Heart left ventricle (tissue), 13 donors: ENCODE results near the gene EBLN2.

Experiments used
- POLR2A ChIP-seq, 2 donors: fragments of 450-650 bp; IDR thresholded peaks; one replicate each; pipeline ENCODE4 v1.6.1; 2017; ENCODE audit warnings: antibody characterized with exemption in 2 of 2, mild to moderate bottlenecking in 2 of 2, moderate library complexity in 2 of 2
- TF ChIP-seq, protein P1 (sequence below), 12 donors: fragments of 200-600 bp; sonication (generic) in 4 of 12; IDR thresholded peaks; one replicate each; pipeline versions ENCODE4 v1.5.0 to v1.8.0; 2018 to 2022; ENCODE audit warnings: antibody characterized with exemption in 12 of 12, mild to moderate bottlenecking in 5 of 12
- donor health status: ischemic (EF 13 %, LVEDD 7.1; RV severe dilation, severe dysfunction).
- donor health status: DM: no; HTN: yes; CAD: no.
- donor health status: DM: no; HTN: no; CAD: no.
- donor health status: ischemic (EF 25% LVEDD 6.9; RV normal size, moderate dysfunction).
- donor health status: ischemic (EF 25% LVEDD 5.7; RV mildly dilated, moderate dysfunction).
- donor health status: ischemic (EF 35%, LVEDD 5.7; RV mildly dilated, moderate dysfunction).
- donor health status: nonischemic (EF 11% LVEDD 7.7; RV severe dilation, severe dysfunction).
- donor health status: DM: yes; HTN: yes; CAD: no.
- donor health status: PGD.
- donor health status: ischemic (EF 29% LVEDD 5.4; RV normal size, mild dysfunction).
- donor health status: nonischemic (EF 23%, LVEDD 6.1; RV moderate dilation, normal function).

DNA sequence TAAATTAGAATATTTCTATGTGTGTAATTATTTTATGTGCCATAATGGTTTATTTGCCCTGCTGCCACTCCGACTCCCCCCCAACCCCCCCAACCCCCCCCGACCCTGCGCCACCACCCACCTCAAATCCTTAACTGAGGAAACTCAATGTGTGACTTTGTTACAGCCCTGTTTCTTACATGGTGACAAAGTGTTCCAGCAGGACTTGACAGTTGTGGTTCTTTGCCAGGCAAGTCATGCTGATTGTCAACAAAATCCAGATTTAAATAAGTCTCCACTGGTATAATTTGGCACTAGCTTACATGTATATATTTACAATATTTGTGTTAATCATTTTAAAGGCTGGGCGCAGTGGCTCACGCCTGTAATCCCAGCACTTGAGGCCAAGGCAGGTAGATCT, 7.7 kb downstream of the EBLN2 start:
- no peak for TF ChIP-seq POLR2A (IDR thresholded peaks at IDR 0.05)
- TF ChIP-seq, protein P1, sequence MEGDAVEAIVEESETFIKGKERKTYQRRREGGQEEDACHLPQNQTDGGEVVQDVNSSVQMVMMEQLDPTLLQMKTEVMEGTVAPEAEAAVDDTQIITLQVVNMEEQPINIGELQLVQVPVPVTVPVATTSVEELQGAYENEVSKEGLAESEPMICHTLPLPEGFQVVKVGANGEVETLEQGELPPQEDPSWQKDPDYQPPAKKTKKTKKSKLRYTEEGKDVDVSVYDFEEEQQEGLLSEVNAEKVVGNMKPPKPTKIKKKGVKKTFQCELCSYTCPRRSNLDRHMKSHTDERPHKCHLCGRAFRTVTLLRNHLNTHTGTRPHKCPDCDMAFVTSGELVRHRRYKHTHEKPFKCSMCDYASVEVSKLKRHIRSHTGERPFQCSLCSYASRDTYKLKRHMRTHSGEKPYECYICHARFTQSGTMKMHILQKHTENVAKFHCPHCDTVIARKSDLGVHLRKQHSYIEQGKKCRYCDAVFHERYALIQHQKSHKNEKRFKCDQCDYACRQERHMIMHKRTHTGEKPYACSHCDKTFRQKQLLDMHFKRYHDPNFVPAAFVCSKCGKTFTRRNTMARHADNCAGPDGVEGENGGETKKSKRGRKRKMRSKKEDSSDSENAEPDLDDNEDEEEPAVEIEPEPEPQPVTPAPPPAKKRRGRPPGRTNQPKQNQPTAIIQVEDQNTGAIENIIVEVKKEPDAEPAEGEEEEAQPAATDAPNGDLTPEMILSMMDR (IDR thresholded peaks at IDR 0.05): no peak
